Activated CD4-positive, alpha-beta T cell treated with anti-CD3 and anti-CD28 coated beads for 24 hours (primary cell): Measurements from ENCODE around the gene DIAPH2.
"Not testable (repeated sequence)": the region's sequence is repeated elsewhere in the genome, so short reads cannot be mapped to it uniquely, and the experiment has no call there.

Source experiments
- DNase-seq, 2 donors: peaks; one replicate each; pipeline ENCODE4 v3.0.0-alpha.2; 2020; ENCODE audit warnings: low read depth in 2 of 2

The DIAPH2 gene

GRCh38 chrX:96684339-96685209 lies at the start of gene DIAPH2:
DIAPH2 (plus strand) TSS chrX:96684842.
- DNase-seq, result peak; percentile 40 to 41

- DNase-seq, result no peak
These were observed 34.6 kb upstream of the DIAPH2 start for GRCh38 chrX:96650023-96650422.

GRCh38 chrX:96655947-96656623 lies 28.6 kb upstream of the DIAPH2 start:
- no peak for DNase-seq

GRCh38 chrX:96682516-96682915 lies 2.1 kb upstream of the DIAPH2 start:
- no peak for DNase-seq

- no peak for DNase-seq
These were observed 674 bp upstream of the DIAPH2 start for GRCh38 chrX:96683997-96684338.

- DNase-seq, result peak; percentile 15
These were observed 813 bp downstream of the DIAPH2 start for GRCh38 chrX:96685210-96686099.

GRCh38 chrX:96687776-96688175 lies 3.1 kb downstream of the DIAPH2 start:
- DNase-seq, result no peak

GRCh38 chrX:96688789-96689188 lies 4.1 kb downstream of the DIAPH2 start:
- DNase-seq, result no peak

GRCh38 chrX:96689991-96690390 lies 5.3 kb downstream of the DIAPH2 start:
- no peak for DNase-seq

- no peak for DNase-seq
These were observed 7.8 kb downstream of the DIAPH2 start for GRCh38 chrX:96692454-96692853.

GRCh38 chrX:96692890-96693289 lies 8.2 kb downstream of the DIAPH2 start:
- no peak for DNase-seq

- DNase-seq, result no peak
These were observed 8.8 kb downstream of the DIAPH2 start for GRCh38 chrX:96693407-96693806.

GRCh38 chrX:96696462-96696861 lies 11.8 kb downstream of the DIAPH2 start:
- DNase-seq, result no peak

GRCh38 chrX:96700625-96701024 lies 16.0 kb downstream of the DIAPH2 start:
- DNase-seq, result no peak

- no peak for DNase-seq
These were observed 18.7 kb downstream of the DIAPH2 start for GRCh38 chrX:96703379-96703778.

- no peak for DNase-seq
These were observed 19.2 kb downstream of the DIAPH2 start for GRCh38 chrX:96703816-96704215.

GRCh38 chrX:96704629-96705028 lies 20.0 kb downstream of the DIAPH2 start:
- DNase-seq, result no peak

- DNase-seq, result no peak
These were observed 21.3 kb downstream of the DIAPH2 start for GRCh38 chrX:96705905-96706304.

- no peak for DNase-seq
These were observed 23.2 kb downstream of the DIAPH2 start for GRCh38 chrX:96707804-96708203.

- no peak for DNase-seq
These were observed 25.4 kb downstream of the DIAPH2 start for GRCh38 chrX:96710031-96710430.

- no peak for DNase-seq
These were observed 28.7 kb downstream of the DIAPH2 start for GRCh38 chrX:96713303-96713702.

- not testable (repeated sequence) for DNase-seq
These were observed 29.8 kb downstream of the DIAPH2 start for GRCh38 chrX:96714393-96714792.
